Omental fat pad (tissue), 4 donors: ENCODE measurements around the gene TUT1. TPM values are rescaled to one million over a fixed set of nuclear protein-coding genes. Genes with fewer than 3 reads are reported as not detected.
"Not testable (repeated sequence)": the region's sequence is repeated elsewhere in the genome, so short reads cannot be mapped to it uniquely, and the experiment has no call there.

ENCODE experiments used
- ATAC-seq: fragments of 150-250 bp; one replicate; pipeline ENCODE4 v1.9.1; 2016; ENCODE audit warnings: mild to moderate bottlenecking, moderate library complexity; ENCODE audit not compliant: low FRiP score
- DNase-seq: peaks from one replicate; pipeline ENCODE4 v3.0.0-alpha.2; 2019; ENCODE audit warnings: low spot score
- CTCF ChIP-seq, 3 donors: fragments of 450-650 bp; IDR thresholded peaks; one replicate each; pipeline ENCODE4 v1.5.1; 2016 to 2017; ENCODE audit warnings: antibody characterized with exemption in 3 of 3, mild to moderate bottlenecking in 3 of 3, moderate library complexity in 2 of 3
- total RNA-seq, 4 donors: library from RNA; depleted of rRNA; stranded (reverse); fragments of >200 nt; gene quantifications; one replicate each; pipeline ENCODE4 v1.1.0, GENCODE V29; 2016

Gene TUT1
- total RNA-seq, 4 donors from 2014 or later = 7.9 to 11.0 (median 10.5) TPM

- ATAC-seq (no peak), DNase-seq (no peak)
- TF ChIP-seq CTCF (IDR thresholded peaks at IDR 0.05) = no peak
Measured at GRCh38 chr11:62572431-62572830, 18.9 kb downstream of the TUT1 start.

GRCh38 chr11:62571493-62571892 lies 19.8 kb downstream of the TUT1 start:
- not testable (repeated sequence) for ATAC-seq, DNase-seq

GRCh38 chr11:62570903-62571302 lies 20.4 kb downstream of the TUT1 start:
- not testable (repeated sequence) for ATAC-seq, DNase-seq

- ATAC-seq (no peak), DNase-seq (no peak)
- TF ChIP-seq CTCF (IDR thresholded peaks at IDR 0.05) = no peak
Measured at GRCh38 chr11:62569611-62570010, 21.7 kb downstream of the TUT1 start.

GRCh38 chr11:62567018-62567633 lies 24.2 kb downstream of the TUT1 start:
- ATAC-seq (no peak), DNase-seq (no peak)
- no peak for TF ChIP-seq CTCF (IDR thresholded peaks at IDR 0.05)

GRCh38 chr11:62566247-62566646 lies 25.1 kb downstream of the TUT1 start:
- ATAC-seq (no peak), DNase-seq (no peak)
- TF ChIP-seq CTCF (IDR thresholded peaks at IDR 0.05) = no peak

- DNase-seq (no peak), ATAC-seq (no peak)
- no peak for TF ChIP-seq CTCF (IDR thresholded peaks at IDR 0.05)
Measured at GRCh38 chr11:62565100-62565802, 26.1 kb downstream of the TUT1 start.

GRCh38 chr11:62561677-62562230 lies 29.6 kb downstream of the TUT1 start:
- not testable (repeated sequence) for DNase-seq, ATAC-seq
